GM12864 (cell line): ENCODE measurements around the gene CAPN15.

Experiments used
- DNase-seq: peaks from one replicate; pipeline ENCODE4 v3.0.0-alpha.2; 2011; ENCODE audit warnings: low read depth
- H3K4me3 ChIP-seq: 2 replicates; pipeline ENCODE4 v1.5.1; 2011; ENCODE audit warnings: mild to moderate bottlenecking, low read depth, low read length, control low read depth
- TF ChIP-seq, protein P1 (sequence below): IDR thresholded peaks from 2 replicates; pipeline ENCODE4 v1.5.1; 2011; ENCODE audit warnings: low read depth, mild to moderate bottlenecking, moderate library complexity, low read length, control low read depth, inconsistent platforms; ENCODE audit errors: missing control alignments

CAPN15 gene

DNA sequence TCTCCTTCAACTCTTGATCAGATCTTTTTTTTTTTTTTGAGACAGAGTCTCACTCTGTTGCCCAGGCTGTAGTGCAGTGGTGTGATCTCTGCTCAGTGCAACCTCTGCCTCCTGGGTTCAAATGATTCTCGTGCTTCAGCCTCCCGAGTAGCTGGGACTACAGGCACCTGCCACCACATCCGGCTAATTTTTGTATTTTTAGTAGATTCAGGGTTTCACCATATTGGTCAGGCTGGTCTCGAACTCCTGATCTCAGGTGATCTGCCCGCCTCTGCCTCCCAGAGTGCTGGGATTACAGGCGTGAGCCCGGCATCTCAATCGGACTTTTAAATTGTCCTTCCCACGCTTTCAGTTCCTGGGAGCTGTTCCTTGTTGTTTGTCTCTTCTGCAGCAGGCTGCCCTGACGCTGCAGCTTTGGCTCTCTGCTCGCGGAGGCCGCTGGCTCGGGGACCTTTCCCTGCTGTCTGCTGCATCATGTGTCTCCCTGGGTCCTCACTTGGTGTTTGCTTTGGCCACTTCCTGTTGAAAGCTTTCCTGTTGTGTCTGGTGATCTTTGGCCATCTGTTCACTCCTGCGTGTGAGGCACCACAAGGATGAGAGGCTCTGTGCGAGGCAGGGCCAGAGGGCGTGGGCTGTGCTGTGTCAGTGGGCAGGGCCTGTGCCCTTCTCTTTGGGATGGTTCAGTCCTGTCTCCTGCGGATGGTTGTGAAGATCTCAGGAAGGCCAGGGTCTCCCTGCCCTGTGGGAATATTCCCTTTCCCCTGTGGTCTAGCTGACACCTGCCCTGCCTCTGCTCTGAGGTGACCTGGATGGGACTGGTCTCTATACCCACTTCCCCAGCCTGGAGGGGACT is 18.4 kb upstream of the CAPN15 start:
- H3K4me3 ChIP-seq: no peak overlapping the region
- TF ChIP-seq, protein P1, sequence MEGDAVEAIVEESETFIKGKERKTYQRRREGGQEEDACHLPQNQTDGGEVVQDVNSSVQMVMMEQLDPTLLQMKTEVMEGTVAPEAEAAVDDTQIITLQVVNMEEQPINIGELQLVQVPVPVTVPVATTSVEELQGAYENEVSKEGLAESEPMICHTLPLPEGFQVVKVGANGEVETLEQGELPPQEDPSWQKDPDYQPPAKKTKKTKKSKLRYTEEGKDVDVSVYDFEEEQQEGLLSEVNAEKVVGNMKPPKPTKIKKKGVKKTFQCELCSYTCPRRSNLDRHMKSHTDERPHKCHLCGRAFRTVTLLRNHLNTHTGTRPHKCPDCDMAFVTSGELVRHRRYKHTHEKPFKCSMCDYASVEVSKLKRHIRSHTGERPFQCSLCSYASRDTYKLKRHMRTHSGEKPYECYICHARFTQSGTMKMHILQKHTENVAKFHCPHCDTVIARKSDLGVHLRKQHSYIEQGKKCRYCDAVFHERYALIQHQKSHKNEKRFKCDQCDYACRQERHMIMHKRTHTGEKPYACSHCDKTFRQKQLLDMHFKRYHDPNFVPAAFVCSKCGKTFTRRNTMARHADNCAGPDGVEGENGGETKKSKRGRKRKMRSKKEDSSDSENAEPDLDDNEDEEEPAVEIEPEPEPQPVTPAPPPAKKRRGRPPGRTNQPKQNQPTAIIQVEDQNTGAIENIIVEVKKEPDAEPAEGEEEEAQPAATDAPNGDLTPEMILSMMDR: no peak
- DNase-seq: no peak

DNA sequence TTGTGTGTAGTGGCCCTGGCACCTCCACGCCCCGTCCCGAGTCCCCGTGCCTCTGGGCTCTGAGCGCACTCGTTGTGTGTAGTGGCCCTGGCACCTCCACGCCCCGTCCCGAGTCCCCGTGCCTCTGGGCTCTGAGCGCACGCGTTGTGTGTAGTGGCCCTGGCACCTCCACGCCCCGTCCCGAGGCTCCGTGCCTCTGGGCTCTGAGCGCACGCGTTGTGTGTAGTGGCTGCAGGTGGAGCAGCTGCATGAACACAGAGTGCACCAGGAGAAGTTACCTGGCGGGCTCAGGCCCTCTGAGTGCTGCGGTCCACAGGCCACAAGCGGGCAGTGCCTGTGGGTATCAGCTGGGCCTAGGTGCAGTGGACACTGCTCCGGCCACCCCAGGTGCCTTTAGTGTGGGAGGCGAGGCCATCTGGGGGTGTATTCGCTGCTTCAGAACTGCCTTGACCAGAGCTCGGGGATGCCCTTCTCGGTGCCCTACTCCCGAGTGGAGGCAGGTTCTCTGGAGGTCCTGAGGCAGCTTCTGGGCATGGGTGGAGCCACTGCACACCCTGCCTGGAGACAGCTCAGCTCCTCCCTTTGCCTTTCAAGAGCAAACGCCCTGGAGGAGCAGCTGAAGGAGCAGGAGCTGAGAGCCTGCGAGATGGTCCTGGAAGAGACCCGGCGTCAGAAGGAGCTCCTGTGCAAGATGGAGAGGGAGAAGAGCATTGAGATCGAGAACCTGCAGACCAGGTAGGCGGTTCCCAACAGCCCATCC is 17.3 kb upstream of the CAPN15 start:
- no peak for DNase-seq
- no peak overlapping the region for H3K4me3 ChIP-seq
- TF ChIP-seq, protein P1: no peak

DNA sequence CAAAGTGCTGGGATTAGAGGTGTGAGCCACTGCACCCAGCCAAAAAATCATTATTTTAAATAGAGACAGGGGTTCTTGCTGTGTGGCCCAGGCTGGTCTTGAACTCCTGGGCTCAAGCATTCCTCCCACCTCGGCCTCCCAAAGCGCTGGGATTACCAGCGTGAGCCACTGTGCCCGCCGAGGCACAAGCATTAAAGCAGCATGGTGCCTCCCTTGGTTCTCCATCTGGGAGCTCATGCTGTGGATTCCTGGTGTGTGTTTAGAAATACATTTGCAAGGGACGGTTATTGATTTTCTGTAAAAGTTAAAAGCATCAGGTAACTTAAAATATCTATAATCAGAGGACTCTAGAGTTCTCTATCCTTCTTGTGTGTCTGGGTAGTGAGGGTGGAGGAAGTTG is 14.7 kb upstream of the CAPN15 start:
- TF ChIP-seq, protein P1: no peak
- DNase-seq: no peak
- no peak overlapping the region for H3K4me3 ChIP-seq

DNA sequence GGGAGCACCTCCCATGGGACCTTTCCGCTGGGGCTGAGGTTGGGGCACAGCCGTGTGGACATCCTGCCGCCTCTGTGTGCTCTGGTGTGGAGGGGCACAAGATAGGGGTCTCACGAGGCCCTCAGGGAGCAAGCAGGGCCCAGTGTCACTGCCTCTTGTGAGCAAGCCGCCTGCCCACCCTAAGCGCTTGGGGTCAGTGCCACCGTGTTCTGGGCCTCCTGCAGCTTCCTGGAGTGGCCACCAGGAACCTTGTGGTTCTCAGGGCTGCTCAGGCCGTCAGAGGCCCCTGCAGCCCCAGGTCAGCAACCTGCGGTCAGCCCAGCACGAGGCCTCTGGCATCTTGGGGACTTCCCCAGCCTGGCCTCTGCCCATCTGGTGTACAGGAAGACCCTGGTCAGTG is 13.6 kb upstream of the CAPN15 start:
- no peak for DNase-seq
- TF ChIP-seq, protein P1: no peak
- no peak overlapping the region for H3K4me3 ChIP-seq

DNA sequence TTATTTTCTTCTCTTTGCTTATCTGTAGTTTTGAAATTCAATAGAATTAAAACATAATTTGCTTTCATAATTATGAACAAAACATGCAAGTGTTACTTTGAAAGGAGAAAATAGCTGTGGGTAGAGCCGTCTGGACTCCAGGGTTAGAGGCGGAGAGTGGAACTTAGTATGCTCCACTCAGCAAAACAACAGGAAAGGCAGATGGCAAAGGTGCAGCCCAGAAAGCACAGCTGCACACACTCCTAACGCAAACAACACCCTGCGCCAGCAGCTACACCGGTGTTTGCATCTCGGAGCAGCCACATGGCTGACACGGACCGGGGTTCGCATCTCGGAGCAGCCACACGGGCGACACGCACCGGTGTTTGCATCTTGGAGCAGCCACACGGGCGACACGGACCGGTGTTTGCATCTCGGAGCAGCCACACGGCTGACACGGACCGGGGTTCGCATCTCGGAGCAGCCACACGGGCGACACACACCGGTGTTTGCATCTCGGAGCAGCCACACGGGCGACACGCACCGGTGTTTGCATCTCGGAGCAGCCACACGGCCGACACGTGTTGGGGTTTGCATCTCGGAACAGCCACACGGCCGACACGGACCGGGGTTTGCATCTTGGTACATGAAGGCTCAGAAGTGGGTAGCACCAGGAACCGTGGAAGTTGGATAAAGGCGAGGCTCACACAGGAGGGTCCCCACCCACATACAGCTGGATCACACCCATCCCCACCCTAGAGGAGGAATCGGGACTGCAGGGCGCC is 12.2 kb upstream of the CAPN15 start:
- DNase-seq: no peak
- TF ChIP-seq, protein P1: no peak
- no peak overlapping the region for H3K4me3 ChIP-seq

DNA sequence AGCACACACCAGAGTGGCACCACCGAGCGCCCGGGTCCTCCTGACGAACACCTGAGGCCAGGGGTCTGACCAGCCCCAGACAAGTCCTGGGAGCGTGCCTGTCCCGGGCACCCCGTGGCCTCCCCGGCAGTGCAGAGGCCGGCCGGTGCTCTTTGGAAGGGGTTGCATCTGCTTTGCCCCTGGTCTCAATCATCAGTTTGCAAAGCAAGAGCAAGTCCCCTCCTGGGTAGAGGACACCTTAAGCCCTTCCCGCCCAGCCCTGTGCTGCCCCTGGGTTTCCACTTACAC is 11.6 kb upstream of the CAPN15 start:
- no peak overlapping the region for H3K4me3 ChIP-seq
- TF ChIP-seq, protein P1: no peak
- DNase-seq: no peak
